ENCODE measurements around the gene KMT2C.
"Not testable (repeated sequence)": the region's sequence is repeated elsewhere in the genome, so short reads cannot be mapped to it uniquely, and the experiment has no call there.

KMT2C gene

DNA sequence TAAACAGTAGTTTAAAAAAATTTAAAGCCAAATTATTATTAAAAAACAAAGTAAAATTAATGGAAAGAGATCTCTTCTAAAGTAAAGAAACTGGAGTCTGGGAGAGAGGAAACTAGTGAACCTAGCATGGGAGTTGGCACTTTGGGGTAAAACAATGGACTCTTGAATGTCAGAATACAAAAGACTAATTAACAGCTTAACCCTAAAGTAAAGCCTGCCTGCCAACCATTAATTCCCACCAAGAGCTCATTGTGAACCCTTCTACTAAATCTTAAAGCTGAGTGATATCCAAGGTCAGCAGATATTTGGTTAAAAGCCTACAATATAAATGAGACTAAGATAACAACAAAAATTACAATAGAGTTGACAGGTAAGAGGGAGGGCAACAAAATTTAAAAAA is 36.5 kb downstream of the KMT2C start:
- DNase-seq, result no peak

DNA sequence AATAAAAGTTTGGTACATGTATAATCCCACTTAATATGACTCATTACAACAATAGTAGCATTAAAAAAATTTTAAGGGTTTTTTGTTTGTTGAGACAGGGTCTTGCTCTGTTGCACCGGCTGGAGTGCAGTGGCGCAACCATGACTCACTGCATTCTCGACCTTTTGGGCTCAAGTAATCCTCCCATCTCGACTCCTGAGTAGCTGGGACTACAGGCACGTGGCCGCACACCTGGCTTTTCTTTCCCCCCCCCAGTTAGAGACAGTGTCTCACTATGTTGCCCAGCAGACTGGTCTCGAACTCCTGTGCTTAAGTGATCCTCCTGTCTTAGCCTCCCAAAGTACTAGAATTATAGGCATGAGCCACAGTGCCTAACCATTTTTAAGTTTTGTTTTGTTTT is 40.7 kb downstream of the KMT2C start:
- no peak for DNase-seq

DNA sequence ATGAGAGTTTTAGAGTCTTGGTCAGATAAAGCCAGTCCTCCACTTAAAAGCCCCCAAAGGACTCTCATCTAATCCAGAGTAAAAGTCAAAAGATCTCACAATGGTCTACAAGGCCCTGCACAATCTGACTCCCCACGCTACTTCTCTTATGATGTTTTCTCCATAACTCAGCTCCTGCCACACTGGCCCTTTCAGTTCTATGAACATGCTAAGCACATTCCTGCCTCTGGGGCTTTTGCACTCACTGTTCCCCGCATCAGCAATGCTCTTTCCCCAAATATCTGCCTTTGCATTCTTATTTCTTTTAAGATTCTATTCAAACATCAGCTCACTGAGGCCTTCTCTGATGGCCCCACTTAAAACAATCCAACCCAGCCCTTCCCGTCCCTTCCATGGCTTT is 41.6 kb downstream of the KMT2C start:
- DNase-seq, result not testable (repeated sequence)

DNA sequence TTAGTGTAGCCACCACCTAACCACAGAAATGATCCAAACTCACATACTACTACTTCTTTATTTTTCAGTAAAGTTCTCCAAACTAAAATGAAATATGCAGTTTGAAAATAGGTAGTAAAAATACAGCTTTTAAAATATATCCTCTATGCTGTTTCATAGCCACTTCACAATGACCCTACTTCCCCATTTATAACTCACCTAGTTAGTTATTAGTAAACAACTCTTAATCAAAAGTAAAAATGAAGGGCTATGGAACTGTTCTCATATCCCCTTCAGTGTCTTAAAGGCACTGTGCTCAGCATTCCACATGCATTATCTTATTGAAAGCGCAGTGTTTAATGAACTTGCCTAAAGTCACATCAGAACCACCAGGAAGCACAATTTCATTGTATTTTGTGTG is 43.5 kb downstream of the KMT2C start:
- no peak for DNase-seq

DNA sequence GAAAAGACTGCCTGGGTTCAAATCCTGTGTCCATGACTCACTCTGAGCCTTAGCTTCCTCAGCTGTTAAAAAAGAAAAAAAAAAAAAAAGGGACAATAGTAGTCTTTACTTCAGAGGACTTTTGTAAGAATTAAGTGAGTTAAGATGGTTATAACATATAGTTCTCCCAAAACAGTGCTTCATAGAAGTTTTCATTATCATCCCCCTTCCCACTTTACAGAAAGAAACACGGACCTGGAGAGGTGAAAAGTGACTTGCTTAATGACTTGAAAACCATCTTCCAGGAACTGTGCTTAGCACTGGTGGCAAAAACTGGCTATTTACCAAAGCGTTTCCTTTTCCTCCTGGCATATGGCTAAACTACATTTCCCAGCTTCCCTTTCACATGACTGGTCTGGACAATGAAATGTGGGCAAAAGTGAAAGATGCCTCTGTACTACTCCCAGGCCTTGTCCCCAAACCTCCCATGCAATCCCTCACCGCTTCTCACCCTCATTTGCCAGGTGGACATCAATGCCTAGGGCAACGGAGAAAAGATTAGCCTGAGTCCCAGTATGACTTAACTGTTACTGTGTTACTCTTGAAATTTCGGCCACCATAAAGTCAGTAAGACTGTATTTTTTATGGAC is 49.6 kb downstream of the KMT2C start:
- not testable (repeated sequence) for DNase-seq

DNA sequence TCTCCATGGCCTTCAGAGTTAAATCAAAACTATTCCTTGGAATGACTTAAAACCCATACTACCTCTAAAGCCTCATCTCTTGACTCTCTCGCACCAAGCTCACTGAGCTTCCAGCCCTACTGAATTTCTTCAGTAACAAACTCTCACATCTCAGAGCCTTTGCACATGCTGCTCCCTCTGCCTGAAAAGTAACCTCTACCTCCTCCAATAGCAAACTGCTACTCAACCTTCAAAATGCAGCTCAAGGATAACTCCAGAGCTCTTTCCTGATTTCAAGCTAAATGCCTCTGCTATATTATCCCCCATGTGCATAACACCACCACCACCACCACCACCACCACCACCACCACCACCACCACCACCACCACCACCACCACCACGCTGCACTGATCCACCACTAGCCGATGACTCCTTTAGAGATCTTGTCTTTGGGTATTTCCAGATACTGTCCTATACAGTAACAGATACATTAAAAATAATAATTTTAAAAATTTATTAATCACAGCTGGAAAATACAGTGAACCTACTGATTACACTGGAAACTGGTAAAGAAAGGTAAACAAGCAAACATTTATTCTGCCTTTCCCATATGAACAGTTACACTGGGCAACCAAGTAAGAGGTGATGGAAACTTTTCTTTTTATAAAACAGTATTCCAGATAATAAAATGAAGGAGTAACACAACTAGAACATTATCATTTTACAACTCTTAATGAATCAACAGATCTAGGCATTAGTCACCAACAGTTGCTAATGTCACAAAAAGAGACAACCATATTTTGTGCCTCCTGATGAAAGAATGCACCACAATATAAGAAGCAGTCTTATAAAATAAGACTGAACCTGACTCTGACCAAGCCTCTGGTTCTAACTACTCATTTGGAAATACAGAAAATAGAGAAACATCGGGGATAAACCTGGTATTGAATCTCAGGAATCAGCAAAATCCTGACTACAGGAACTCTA is 51.3 kb downstream of the KMT2C start:
- DNase-seq, result not testable (repeated sequence)

DNA sequence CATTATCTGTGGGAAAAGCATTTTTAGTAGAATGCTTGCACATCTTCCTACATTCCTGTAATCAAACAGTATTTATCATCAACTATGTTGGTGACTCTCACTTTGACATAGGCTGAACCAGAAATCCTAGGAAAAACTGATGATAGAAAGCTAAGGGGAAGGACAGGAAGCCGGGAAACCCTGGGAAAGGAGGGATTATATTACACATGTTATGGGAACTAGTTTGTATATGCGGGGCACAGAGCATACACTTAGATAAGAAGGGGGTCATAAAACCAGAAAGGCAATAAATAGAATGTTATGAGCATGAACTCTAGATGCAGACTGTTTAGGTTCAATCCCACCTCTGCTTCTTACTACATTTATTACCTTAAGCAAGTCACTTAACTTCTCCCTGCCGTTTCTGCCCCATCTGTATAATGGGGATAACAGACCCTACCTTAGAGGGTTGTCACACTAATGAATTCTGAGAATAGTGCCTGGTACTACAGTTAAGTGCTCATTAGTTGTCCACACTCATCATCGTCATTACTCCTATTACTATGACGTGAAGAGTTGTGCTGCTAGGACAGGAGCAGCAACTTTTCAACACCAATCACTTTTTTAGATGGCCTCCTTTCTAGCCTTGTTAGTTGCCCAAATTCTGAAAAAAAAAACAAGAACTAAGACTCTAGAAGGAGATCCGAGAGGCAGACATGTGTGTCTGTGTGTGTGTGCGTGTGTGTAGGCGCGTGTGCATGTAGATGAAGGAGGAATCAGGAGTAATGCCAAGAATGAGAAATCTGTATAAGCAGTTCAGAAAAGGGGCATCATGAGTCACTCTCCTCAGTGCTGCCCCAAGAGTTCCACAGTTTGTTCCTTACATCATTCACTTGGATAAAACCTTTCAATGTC is 52.2 kb downstream of the KMT2C start:
- no peak for DNase-seq

DNA sequence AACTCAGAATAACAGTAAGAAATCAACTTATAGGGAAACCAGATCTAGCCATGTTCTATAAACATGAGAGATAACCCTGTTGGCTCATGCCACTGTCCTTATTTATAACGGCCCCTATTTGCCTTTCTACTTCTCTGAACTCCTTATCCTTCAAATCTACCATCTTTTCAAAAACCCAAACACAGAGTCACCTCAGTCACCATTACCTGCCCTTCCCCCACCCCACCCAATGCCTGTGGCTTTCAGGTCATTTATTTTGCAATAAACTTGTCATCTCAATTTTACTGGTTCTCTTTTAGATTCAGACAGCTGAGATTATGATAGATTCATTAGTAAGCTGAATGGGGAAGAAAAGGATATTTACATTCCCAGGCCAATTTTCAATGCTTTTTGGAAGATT is 53.6 kb downstream of the KMT2C start:
- no peak for DNase-seq

DNA sequence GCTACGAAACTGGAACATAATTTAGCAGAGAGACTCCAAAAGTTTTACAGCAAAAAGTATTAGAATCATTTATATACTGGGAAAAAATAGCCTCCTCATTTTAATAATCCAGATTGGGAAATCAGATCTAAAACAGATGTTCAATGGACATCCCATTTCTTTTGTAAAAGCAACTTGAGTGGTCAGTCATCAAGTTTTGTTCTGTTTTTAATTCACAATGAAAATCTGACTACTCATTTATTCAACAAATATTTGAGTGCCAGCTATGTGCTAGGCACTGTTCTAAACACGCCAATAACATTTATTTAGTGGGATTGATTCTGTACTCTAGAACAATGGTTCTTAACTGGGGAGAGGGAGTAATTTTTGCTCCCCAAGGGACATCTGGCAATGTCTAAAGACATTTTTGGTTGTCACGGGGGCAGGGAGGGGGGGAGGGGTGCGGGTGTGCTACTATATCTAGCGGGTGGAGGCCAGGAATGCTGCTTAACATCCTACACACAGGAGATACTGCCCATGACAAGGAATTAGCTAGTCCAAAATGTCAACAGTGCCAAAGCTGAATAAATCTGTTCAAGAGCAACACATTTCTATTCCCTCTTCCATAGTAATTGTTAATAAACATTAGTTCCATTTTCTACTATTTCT is 54.7 kb downstream of the KMT2C start:
- not testable (repeated sequence) for DNase-seq

DNA sequence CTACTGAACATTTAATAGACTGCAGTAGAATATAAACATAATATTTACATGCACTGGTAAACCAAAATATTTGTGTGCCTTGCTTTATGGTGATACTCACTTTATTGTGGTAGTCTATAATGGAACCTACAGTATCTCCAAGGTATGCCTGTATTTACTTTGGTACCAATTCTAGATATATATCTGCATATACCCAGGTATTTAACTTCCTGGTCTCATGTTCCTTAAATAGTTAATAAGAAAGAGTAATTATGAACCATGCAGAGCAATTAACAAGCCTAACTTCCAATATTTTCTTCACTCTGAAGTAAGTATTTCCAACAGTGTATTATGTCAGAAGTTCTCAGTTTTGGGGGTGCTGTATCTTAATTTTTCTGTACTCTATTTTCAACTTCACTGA is 57.3 kb downstream of the KMT2C start:
- not testable (repeated sequence) for DNase-seq

DNA sequence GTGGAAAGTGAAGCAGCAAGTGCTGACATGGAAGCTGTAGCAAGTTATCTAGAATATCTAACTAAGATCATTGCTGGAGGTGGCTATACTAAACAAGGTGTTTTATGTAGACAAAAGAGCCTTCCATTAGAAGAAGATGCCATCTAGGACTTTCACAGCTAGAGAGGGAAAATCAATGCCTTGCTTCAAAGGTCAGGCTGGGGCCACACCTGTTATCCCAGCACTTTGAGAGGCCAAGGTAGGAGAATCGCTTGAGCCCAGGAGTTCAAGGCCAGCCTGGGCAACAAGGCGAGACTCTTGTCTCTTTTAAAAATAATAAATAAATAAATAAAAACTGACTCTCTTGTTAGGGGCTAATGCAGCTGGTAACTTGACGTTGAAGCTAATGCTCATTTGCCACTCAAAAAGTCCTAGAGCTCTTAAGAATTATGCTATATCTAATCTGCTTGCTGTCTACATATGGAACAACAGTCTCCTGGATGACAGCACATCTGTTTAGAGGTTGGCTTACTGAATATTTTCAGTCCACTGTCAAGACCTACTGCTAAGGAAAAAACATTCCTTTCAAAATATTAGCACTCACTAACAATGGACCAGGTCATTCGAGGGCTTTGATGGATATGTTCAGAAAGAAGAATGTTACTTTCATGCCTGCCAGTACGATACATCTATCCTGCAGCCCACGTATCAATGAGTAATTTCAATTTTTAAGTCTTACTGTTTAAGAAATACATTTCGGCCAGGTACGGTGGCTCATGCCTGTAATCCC is 58.9 kb downstream of the KMT2C start:
- DNase-seq, result not testable (repeated sequence)

DNA sequence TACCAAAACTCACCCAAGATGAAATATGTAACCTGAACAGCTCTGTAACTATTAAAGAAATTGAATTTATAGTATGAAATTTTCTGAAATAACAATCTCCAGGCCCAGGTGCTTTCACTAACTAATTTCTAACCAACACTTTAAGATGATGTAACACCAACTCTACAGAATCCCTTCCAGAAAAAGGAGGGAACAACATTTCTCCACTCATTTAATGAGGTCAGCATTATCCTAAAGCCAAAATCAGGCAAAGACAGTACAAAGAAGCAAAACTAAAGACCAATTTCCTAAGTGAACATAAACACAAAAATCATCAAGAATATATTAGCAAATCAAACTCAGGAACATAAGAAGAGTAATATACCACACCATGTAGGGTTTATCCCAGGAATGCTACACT is 65.5 kb downstream of the KMT2C start:
- no peak for DNase-seq

DNA sequence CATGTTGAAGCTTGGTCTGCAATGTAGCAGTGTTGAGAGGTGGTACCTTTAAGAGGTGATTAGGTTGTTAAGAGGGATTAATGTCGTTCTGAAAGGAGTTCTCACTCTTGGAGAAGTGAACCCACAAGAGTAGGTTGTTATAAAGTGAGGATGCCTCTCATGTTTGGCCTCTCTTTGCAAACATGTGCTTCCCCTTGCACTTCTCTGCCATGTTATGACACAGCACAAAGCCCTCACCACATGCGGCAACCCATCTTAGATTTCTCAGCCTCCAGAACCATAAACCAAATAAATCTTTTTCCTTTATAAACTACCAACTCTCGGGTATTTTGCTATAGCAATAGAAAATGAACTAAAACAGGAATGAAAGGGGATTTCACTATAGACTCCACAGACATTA is 66.3 kb downstream of the KMT2C start:
- DNase-seq, result no peak

DNA sequence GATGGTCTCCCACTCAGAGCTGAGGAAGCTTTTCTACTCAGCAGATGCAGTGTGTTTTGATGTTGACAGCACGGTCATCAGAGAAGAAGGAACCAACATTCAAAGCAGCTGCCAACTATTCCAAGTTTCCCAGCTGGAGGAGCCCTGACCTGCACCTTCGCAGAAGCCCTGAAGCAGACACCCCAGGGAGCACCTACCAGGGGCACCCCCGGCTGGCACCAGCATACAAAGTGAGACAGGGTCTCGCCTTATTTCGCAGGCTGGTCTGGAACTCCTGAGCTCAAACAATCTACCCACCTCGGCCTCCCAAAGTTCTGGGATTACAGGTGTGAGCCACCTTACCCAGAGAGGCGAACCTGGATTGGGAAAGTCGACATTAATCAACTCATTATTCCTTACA is 68.6 kb downstream of the KMT2C start:
- DNase-seq, result no peak

DNA sequence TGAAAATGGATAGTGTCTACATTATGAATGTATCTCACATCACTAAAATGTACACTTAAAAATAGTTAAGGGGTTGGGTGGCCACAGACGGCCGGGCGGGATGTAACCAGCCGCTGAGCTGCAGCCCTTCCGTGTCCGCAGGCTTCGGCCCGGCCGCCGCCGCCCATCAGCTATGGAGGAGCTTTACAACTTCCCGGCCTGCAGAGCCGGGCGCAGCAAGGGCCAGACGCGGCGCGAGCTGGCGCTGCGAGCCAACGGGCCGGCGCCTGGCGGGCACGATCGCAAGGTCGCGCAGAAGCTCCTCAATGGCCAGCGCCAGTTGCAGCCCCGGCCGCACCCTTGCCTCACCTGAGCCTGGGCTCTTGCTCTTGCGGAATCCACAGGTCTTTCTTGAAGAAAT is 69.1 kb downstream of the KMT2C start:
- no peak for DNase-seq

DNA sequence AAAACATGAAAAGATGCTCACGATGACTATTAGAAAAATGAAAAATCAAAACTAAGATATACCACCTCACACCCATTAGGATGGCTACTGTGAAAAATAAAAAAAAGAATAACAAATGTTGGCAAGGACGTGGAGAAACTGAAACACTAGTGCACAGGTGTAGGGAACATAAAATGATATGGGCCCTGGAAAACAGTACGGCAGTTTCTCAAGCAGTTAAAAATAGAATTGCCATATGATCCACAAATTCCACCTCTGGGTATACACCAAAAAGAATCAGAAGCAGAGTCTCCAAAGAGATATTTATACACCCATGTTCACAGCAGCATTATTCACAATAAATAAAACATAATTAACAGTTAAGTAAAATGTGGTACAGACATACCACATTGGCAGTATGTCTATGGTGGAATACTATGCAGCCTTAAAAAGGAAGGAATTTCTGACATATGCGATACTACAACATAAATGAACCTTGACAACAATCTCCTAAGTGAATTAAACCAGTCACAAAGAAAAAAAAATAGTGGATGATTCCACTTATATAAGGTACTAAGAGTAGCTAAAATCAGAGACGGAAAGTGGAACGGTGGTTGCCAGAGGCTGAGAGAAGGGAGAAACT is 69.7 kb downstream of the KMT2C start:
- DNase-seq, result no peak

DNA sequence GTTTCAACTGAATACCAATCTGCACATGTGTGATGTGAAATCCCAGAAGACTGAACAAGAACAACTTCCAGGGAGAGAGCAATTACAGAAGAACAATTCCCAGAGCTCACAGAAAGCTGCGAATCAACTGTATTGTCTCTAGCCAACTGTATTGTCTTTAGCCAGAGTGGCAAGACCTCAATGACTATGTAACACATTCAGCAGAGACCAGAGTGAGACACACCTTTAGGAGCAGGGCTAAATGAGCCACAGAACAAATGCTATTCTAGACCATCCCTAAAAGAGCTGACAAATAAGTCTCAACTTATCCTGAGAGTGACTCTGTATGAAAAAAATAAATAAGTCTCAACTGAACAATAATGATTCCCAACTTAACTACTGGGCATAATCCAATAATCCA is 72.0 kb downstream of the KMT2C start:
- no peak for DNase-seq

DNA sequence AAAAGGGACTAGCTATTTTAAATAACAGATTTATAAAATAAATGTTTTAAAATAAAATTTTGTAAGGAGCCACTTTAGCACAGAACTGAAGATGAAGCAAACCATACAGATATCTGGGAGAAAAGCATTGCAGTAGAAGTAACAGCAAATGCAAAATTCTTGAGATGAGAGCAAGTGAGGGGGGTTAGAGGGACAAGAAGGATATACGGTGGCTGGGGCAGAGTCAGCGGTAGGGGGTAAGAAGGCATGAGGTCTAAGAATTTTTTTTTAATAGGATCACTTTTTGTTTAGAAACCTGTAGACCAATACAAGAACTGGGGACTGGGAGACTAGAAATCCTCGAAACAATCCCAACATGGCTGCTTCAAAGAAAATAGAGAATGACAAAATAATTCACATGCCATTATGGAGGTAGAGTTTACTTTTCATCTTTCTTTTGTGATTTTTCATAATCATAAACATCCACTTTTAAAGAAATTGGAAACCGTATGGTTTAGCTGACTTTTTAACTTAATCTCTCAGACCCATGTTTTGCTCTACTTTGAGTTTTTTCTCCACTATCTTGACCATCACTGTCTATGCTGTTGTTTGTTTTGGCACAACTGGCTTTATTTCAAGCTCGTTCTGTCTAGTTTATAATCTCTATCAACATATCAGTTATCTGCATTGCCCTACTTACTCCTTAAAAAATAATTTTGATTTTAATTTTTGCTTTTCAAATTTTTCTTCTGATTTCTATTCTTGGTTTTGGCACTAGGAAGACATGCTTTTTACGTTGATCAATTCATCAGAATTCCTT is 73.5 kb downstream of the KMT2C start:
- DNase-seq, result no peak

DNA sequence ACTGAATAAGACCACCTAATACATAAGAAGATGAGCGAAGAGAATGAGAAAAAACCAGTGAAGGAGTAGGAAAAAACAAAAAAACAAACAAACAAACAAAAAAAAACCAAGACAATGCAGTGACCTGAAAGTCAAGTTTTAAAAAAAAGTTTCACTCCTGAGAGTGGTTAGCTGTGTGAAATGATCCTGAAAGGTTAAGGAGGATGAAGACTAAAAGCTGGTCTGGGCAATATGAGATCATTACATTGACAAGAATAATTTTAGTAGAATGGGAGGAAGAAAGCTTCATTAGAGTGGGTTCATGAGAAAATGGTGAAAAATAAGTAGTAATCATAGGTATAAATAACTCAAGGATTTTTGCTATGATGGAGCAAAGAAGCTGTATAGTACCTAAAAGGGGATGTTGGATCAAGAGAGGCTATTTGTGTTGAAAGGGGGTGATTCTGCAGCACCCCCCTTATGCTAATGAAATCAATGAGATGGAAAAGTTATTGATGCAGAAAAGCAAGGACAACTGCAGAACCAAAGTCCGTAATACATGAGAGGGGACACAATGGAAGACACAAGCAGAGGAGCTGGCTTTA is 80.2 kb downstream of the KMT2C start:
- no peak for DNase-seq

DNA sequence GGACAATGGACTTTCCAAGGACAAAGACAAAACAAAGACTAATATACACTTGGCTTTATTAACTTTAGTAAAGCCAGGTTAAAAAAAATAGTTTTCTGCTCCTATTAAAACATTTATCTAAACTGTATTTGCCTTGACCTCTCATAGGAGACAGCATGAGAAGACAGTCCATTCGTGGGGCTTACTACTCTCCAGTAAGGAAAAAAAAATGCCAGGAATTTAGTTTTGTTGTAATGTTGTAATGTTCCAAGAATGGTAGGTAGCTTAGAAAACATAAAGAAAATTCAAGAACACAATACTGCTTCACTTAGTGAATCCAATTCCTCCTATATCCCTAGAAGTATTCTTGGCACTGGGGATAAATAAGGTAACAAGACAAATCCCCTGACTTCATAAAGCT is 81.7 kb downstream of the KMT2C start:
- no peak for DNase-seq

All from NCI-H1417 (cell line).